Nephron (organoid): ENCODE data around the gene MGMT.

Experiments used
- H3K27ac Mint-ChIP-seq, 3 experiments: 2 replicates each; pipeline ENCODE4 v1.8.0; 2020; ENCODE audit warnings: mixed read lengths in 3 of 3, mild to moderate bottlenecking in 2 of 3, moderate library complexity in 1 of 3
- H3K27me3 Mint-ChIP-seq: 2 replicates; pipeline ENCODE4 v1.8.0; 2021; ENCODE audit warnings: low read depth, mild to moderate bottlenecking, moderate library complexity, mixed read lengths
- H3K36me3 Mint-ChIP-seq: 2 replicates; pipeline ENCODE4 v1.8.0; 2020; ENCODE audit warnings: low read depth, mixed read lengths
- H3K4me1 Mint-ChIP-seq: 2 replicates; pipeline ENCODE4 v1.8.0; 2020; ENCODE audit warnings: mixed read lengths
- H3K4me3 Mint-ChIP-seq, 3 experiments: 2 replicates each; pipeline ENCODE4 v1.8.0; 2020; ENCODE audit warnings: mild to moderate bottlenecking in 3 of 3, mixed read lengths in 3 of 3, moderate library complexity in 2 of 3
- H3K9me3 Mint-ChIP-seq: 2 replicates; pipeline ENCODE4 v1.8.0; 2020; ENCODE audit warnings: mixed read lengths
- CTCF ChIP-seq, 3 experiments: fragments of 200-600 bp; sonication (generic); IDR thresholded peaks; one replicate each; pipeline ENCODE4 v1.5.0; 2021; ENCODE audit warnings: antibody characterized with exemption in 3 of 3; ENCODE audit not compliant: unreplicated experiment in 3 of 3

The MGMT gene

GRCh38 chr10:129742742-129743550, 275.9 kb downstream of the MGMT start:
- H3K4me3 Mint-ChIP-seq: no peak overlapping the region

GRCh38 chr10:129743738-129744133, 276.7 kb downstream of the MGMT start:
- Mint-ChIP-seq H3K36me3 (peaks cover 7% of the 10 kb centered on the region), H3K27ac (no peak overlapping the region), H3K4me3 (no peak overlapping the region), H3K4me1 (no peaks in the 10 kb centered on the region), H3K9me3 (peaks cover 33% of the 10 kb centered on the region), H3K27me3 (no peaks in the 10 kb centered on the region)
- no peak for TF ChIP-seq CTCF (IDR thresholded peaks at IDR 0.05; ENCODE audit: unreplicated experiment in 3 of 3)

More at GRCh38 chr10:129742742-129743550, 275.9 kb downstream of the MGMT start:
- H3K27ac Mint-ChIP-seq: no peak overlapping the region
- peaks cover 28% of the 10 kb centered on the region for H3K9me3 Mint-ChIP-seq
- no peaks in the 10 kb centered on the region for H3K4me1 Mint-ChIP-seq
- H3K27me3 Mint-ChIP-seq: no peaks in the 10 kb centered on the region
- TF ChIP-seq CTCF (IDR thresholded peaks at IDR 0.05; ENCODE audit: unreplicated experiment in 3 of 3): no peak
- H3K36me3 Mint-ChIP-seq: peaks cover 4% of the 10 kb centered on the region

GRCh38 chr10:129744134-129745111, 277.4 kb downstream of the MGMT start:
- H3K27ac Mint-ChIP-seq: no peak overlapping the region
- no peak overlapping the region for H3K4me3 Mint-ChIP-seq
- H3K9me3 Mint-ChIP-seq: peaks cover 33% of the 10 kb centered on the region
- H3K27me3 Mint-ChIP-seq: no peaks in the 10 kb centered on the region
- peaks cover 14% of the 10 kb centered on the region for H3K36me3 Mint-ChIP-seq
- TF ChIP-seq CTCF (IDR thresholded peaks at IDR 0.05; ENCODE audit: unreplicated experiment in 3 of 3): no peak
- no peaks in the 10 kb centered on the region for H3K4me1 Mint-ChIP-seq

GRCh38 chr10:129745186-129745750, 278.2 kb downstream of the MGMT start:
- peaks cover 28% of the 10 kb centered on the region for H3K9me3 Mint-ChIP-seq
- no peaks in the 10 kb centered on the region for H3K27me3 Mint-ChIP-seq
- H3K4me3 Mint-ChIP-seq: no peak overlapping the region
- peaks cover 18% of the 10 kb centered on the region for H3K36me3 Mint-ChIP-seq
- no peak for TF ChIP-seq CTCF (IDR thresholded peaks at IDR 0.05; ENCODE audit: unreplicated experiment in 3 of 3)
- no peaks in the 10 kb centered on the region for H3K4me1 Mint-ChIP-seq
- no peak overlapping the region for H3K27ac Mint-ChIP-seq

GRCh38 chr10:129754211-129755050, 287.4 kb downstream of the MGMT start:
- Mint-ChIP-seq H3K4me1 (no peaks in the 10 kb centered on the region), H3K27me3 (peaks cover 5% of the 10 kb centered on the region), H3K9me3 (peaks cover 49% of the 10 kb centered on the region), H3K36me3 (peaks cover 20% of the 10 kb centered on the region), H3K27ac (no peak overlapping the region), H3K4me3 (no peak overlapping the region)
- no peak for TF ChIP-seq CTCF (IDR thresholded peaks at IDR 0.05; ENCODE audit: unreplicated experiment in 3 of 3)
